ENCODE results near the gene PMPCA.

PMPCA gene

GRCh38 chr9:136372006-136372405 lies 38.5 kb upstream of the PMPCA start:
- TF ChIP-seq USF1 (IDR thresholded peaks at IDR 0.05) (no peak), YY1 (IDR thresholded peaks at IDR 0.05; ENCODE audit: low read depth) (no peak), MAX (IDR thresholded peaks at IDR 0.05) (no peak), TAF1 (IDR thresholded peaks at IDR 0.05; ENCODE audit: low read depth) (no peak), RAD21 (IDR thresholded peaks at IDR 0.05; ENCODE audit: low read depth) (no peak), CEBPB (IDR thresholded peaks at IDR 0.05) (no peak), NFIC (IDR thresholded peaks at IDR 0.05) (no peak), REST (IDR thresholded peaks at IDR 0.05; ENCODE audit: low read depth) (no peak), TEAD4 (IDR thresholded peaks at IDR 0.05) (no peak), TCF12 (IDR thresholded peaks at IDR 0.05; ENCODE audit: low read depth) (no peak), EGR1 (IDR thresholded peaks at IDR 0.05) (no peak), FOXM1 (IDR thresholded peaks at IDR 0.05; ENCODE audit: borderline replicate concordance, low read depth) (no peak), EP300 (IDR thresholded peaks at IDR 0.05; ENCODE audit: borderline replicate concordance) (no peak), ZBTB7A (IDR thresholded peaks at IDR 0.05; ENCODE audit: low read depth) (no peak), CREB1 (IDR thresholded peaks at IDR 0.05; ENCODE audit: low read depth) (no peak)

GRCh38 chr9:136372561-136373299 lies 37.7 kb upstream of the PMPCA start:
- peak; percentile 61; the same call in 1 of the 2 replicates for TF ChIP-seq TCF12 (IDR thresholded peaks at IDR 0.05; ENCODE audit: low read depth)
- no peak for TF ChIP-seq YY1 (IDR thresholded peaks at IDR 0.05; ENCODE audit: low read depth)
- TF ChIP-seq RAD21 (IDR thresholded peaks at IDR 0.05; ENCODE audit: low read depth): peak; percentile 23; the same call in 1 of the 2 replicates
- no peak; the same call in 1 of the 2 replicates for TF ChIP-seq NFIC (IDR thresholded peaks at IDR 0.05)
- TF ChIP-seq TEAD4 (IDR thresholded peaks at IDR 0.05): peak; percentile 68
- TF ChIP-seq MAX (IDR thresholded peaks at IDR 0.05): peak; percentile 43
- TF ChIP-seq TAF1 (IDR thresholded peaks at IDR 0.05; ENCODE audit: low read depth): no peak
- TF ChIP-seq ZBTB7A (IDR thresholded peaks at IDR 0.05; ENCODE audit: low read depth): peak; percentile 51; the same call in 1 of the 2 replicates
- no peak for TF ChIP-seq EP300 (IDR thresholded peaks at IDR 0.05; ENCODE audit: borderline replicate concordance)
- no peak for TF ChIP-seq REST (IDR thresholded peaks at IDR 0.05; ENCODE audit: low read depth)
- TF ChIP-seq CEBPB (IDR thresholded peaks at IDR 0.05): peak; percentile 95
- no peak for TF ChIP-seq EGR1 (IDR thresholded peaks at IDR 0.05)
- peak; percentile 53 for TF ChIP-seq USF1 (IDR thresholded peaks at IDR 0.05)

- TF ChIP-seq TEAD4 (IDR thresholded peaks at IDR 0.05) (no peak), TAF1 (IDR thresholded peaks at IDR 0.05; ENCODE audit: low read depth) (no peak), EGR1 (IDR thresholded peaks at IDR 0.05) (no peak), REST (IDR thresholded peaks at IDR 0.05; ENCODE audit: low read depth) (no peak), CEBPB (IDR thresholded peaks at IDR 0.05) (no peak), ZBTB7A (IDR thresholded peaks at IDR 0.05; ENCODE audit: low read depth) (no peak; the same call in 1 of the 2 replicates), NFIC (IDR thresholded peaks at IDR 0.05) (no peak), MAX (IDR thresholded peaks at IDR 0.05) (no peak), RAD21 (IDR thresholded peaks at IDR 0.05; ENCODE audit: low read depth) (no peak), CREB1 (IDR thresholded peaks at IDR 0.05; ENCODE audit: low read depth) (no peak), USF1 (IDR thresholded peaks at IDR 0.05) (no peak)
Observed at GRCh38 chr9:136373300-136374182, 36.9 kb upstream of the PMPCA start, which contains the start of gene CARD9. Gene CARD9, minus strand, starts transcription at chr9:136373669. Its CDS starts 1,591 bp downstream, at chr9:136372078.

All from Ishikawa (cell line).